Motor neuron (in vitro differentiated cells): ENCODE results near the gene PDE4D. TPM values are rescaled to one million over a fixed set of nuclear protein-coding genes. Genes with fewer than 3 reads are reported as not detected.
A peak's percentile ranks its signal among the peaks of the same experiment; 100 is the strongest.
"Not testable (repeated sequence)": the region's sequence is repeated elsewhere in the genome, so short reads cannot be mapped to it uniquely, and the experiment has no call there.

Experiments used
- ATAC-seq, 8 experiments: fragments of 200-7000 bp; cut with Tn5 transposase; replicated peaks in 6 of 8; 2 replicates each; pipeline ENCODE4 v1.8.0; 2021; ENCODE audit warnings: mild to moderate bottlenecking in 8 of 8, moderate library complexity in 8 of 8
- H3K27ac ChIP-seq, 2 donors: fragments of 250-450 bp; sonication (Bioruptor Pico); 2 replicates each; pipeline ENCODE4 v1.9.0; 2021; ENCODE audit warnings: antibody characterized with exemption in 2 of 2, mild to moderate bottlenecking in 2 of 2, moderate library complexity in 1 of 2
- H3K4me1 ChIP-seq, 2 donors: fragments of 250-450 bp; sonication (Bioruptor Pico); replicated peaks in 1 of 2; 2 replicates each; pipeline ENCODE4 v1.6.1; 2021; ENCODE audit warnings: antibody characterized with exemption in 2 of 2, mild to moderate bottlenecking in 2 of 2, moderate library complexity in 1 of 2
- H3K4me3 ChIP-seq, 5 donors: fragments of 250-450 bp; sonication (Bioruptor Pico); 2 replicates each; pipeline ENCODE4 v1.9.0; 2021; ENCODE audit warnings: antibody characterized with exemption in 5 of 5, mild to moderate bottlenecking in 5 of 5, moderate library complexity in 4 of 5
- WGBS, 10 experiments: fragments of 450-650 bp; shearing (Covaris generic); methylation state at CpG; one replicate each; pipeline ENCODE4 v1.0.0; 2022; 5-methylcytosine and 5-hydroxymethylcytosine counted together
- in situ Hi-C, 9 experiments: fragments of 400-800 bp; cut with MboI; loops; one replicate each; pipeline ENCODE4 v1.15.0; 2021; ENCODE audit warnings: low sequenced_read_pairs in 9 of 9, low pct_unique_long_range_greater_than_20kb in 2 of 9; ENCODE audit not compliant: unreplicated experiment in 9 of 9
- total RNA-seq, 8 experiments: library from RNA; unstranded; fragments of 300-600 nt; gene quantifications; 2 replicates each; pipeline versions ENCODE4 v1.2.3 to v1.2.4, GENCODE V29; 2022

The PDE4D gene
- total RNA-seq, 8 experiments from 2014 or later = 10.1 to 57.2 (median 23.7) TPM

- 50 to 100% (median 71%) methylated on average over 1 to 2 of the region's 2 CpGs; no CpG with 5 or more reads in 1 of the 10 experiments for WGBS, 10 experiments
- no peak for ATAC-seq
- Histone ChIP-seq H3K4me1 (peaks cover under 1 to 8% of the 10 kb centered on the region in 2 donors), H3K4me3 (no peak overlapping the region), H3K27ac (no peak overlapping the region)
- in situ Hi-C loops = no loop called here
Observed at GRCh38 chr5:59466271-59466670, 427.3 kb downstream of the PDE4D start.

GRCh38 chr5:59464969-59465368, 428.6 kb downstream of the PDE4D start:
- 75 to 100% (median 86%) methylated on average over 1 to 3 of the region's 3 CpGs; no CpG with 5 or more reads in 2 of the 10 experiments for WGBS, 10 experiments
- ATAC-seq = no peak
- Histone ChIP-seq H3K4me3 (no peak overlapping the region), H3K27ac (no peak overlapping the region), H3K4me1 (peaks cover 0 to 6% of the 10 kb centered on the region in 2 donors)
- in situ Hi-C loops = no loop called here

GRCh38 chr5:59463618-59464166, 429.8 kb downstream of the PDE4D start:
- ATAC-seq, in situ Hi-C loops, H3K27ac ChIP-seq, H3K4me3 ChIP-seq, H3K4me1 ChIP-seq: not testable (repeated sequence)
- WGBS, 10 experiments = 53 to 100% (median 80%) methylated on average over 1 to 2 of the region's 4 CpGs; no CpG with 5 or more reads in 3 of the 10 experiments

- in situ Hi-C loops = no loop called here
Observed at GRCh38 chr5:59462956-59463355, 430.6 kb downstream of the PDE4D start.

GRCh38 chr5:59460368-59461153, 433.0 kb downstream of the PDE4D start:
- ATAC-seq = peak in 1 of 8 experiments; percentile 30
- H3K27ac ChIP-seq = no peak overlapping the region
- H3K4me3 ChIP-seq = no peak overlapping the region
- WGBS, 10 experiments = 31 to 100% (median 73%) methylated on average over 1 to 4 of the region's 4 CpGs; no CpG with 5 or more reads in 1 of the 10 experiments
- in situ Hi-C loops = no loop called here
- H3K4me1 ChIP-seq = no peaks in the 10 kb centered on the region

More at GRCh38 chr5:59462956-59463355, 430.6 kb downstream of the PDE4D start:
- whole genome bisulfite sequencing, 10 experiments = 44 to 100% (median 83%) methylated on average over 1 of the region's 1 CpG
- Histone ChIP-seq H3K4me3 (no peak overlapping the region), H3K4me1 (peaks cover 0 to 4% of the 10 kb centered on the region in 2 donors), H3K27ac (no peak overlapping the region)
- ATAC-seq = no peak

- H3K4me3 ChIP-seq = no peak overlapping the region
- no peak overlapping the region for H3K27ac ChIP-seq
- no peaks in the 10 kb centered on the region for H3K4me1 ChIP-seq
- in situ Hi-C loops = no loop called here
- 48 to 94% (median 65%) methylated on average over 2 to 3 of the region's 3 CpGs for WGBS, 10 experiments
- ATAC-seq = no peak
Observed at GRCh38 chr5:59458966-59459729, 434.4 kb downstream of the PDE4D start.

- ATAC-seq = no peak
- Histone ChIP-seq H3K4me1 (no peaks in the 10 kb centered on the region), H3K27ac (no peak overlapping the region), H3K4me3 (no peak overlapping the region)
- WGBS, 10 experiments = 29 to 73% (median 57%) methylated on average over 1 to 4 of the region's 4 CpGs; no CpG with 5 or more reads in 1 of the 10 experiments
- in situ Hi-C loops = no loop called here
Observed at GRCh38 chr5:59458321-59458720, 435.2 kb downstream of the PDE4D start.

- WGBS, 10 experiments = 48 to 100% (median 80%) methylated on average over 1 to 3 of the region's 3 CpGs
- Histone ChIP-seq H3K4me1 (no peaks in the 10 kb centered on the region), H3K4me3 (no peak overlapping the region), H3K27ac (no peak overlapping the region)
- no peak for ATAC-seq
- in situ Hi-C loops = no loop called here
Observed at GRCh38 chr5:59449905-59450644, 443.5 kb downstream of the PDE4D start.

GRCh38 chr5:59446356-59446755, 447.2 kb downstream of the PDE4D start:
- no peak for ATAC-seq
- 82 to 100% (median 94%) methylated on average over 1 to 2 of the region's 2 CpGs; no CpG with 5 or more reads in 1 of the 10 experiments for whole genome bisulfite sequencing, 10 experiments
- in situ Hi-C loops = no loop called here

GRCh38 chr5:59445741-59446140, 447.8 kb downstream of the PDE4D start:
- peaks cover 0 to 7% of the 10 kb centered on the region in 2 donors for H3K4me1 ChIP-seq
- ATAC-seq = no peak
- WGBS, 10 experiments = 67 to 100% (median 100%) methylated on average over 1 of the region's 1 CpG; no CpG with 5 or more reads in 1 of the 10 experiments
- no peak overlapping the region for H3K27ac ChIP-seq
- H3K4me3 ChIP-seq = no peak overlapping the region
- in situ Hi-C loops = no loop called here

More at GRCh38 chr5:59446356-59446755, 447.2 kb downstream of the PDE4D start:
- Histone ChIP-seq H3K27ac (no peak overlapping the region), H3K4me1 (peaks cover 0 to 7% of the 10 kb centered on the region in 2 donors), H3K4me3 (no peak overlapping the region)

- Histone ChIP-seq H3K4me3 (no peak overlapping the region), H3K4me1 (peaks cover 0 to 7% of the 10 kb centered on the region in 2 donors), H3K27ac (no peak overlapping the region)
- 92 to 100% (median 100%) methylated on average over 1 to 3 of the region's 3 CpGs; no CpG with 5 or more reads in 2 of the 10 experiments for WGBS, 10 experiments
- in situ Hi-C loops = no loop called here
- peak in 2 of 8 experiments; percentile 16 to 92 for ATAC-seq
Observed at GRCh38 chr5:59439303-59439702, 454.2 kb downstream of the PDE4D start.

GRCh38 chr5:59437176-59437575, 456.4 kb downstream of the PDE4D start:
- Histone ChIP-seq H3K4me3 (no peak overlapping the region), H3K4me1 (no peaks in the 10 kb centered on the region), H3K27ac (no peak overlapping the region)
- WGBS, 10 experiments = 17 to 100% (median 73%) methylated on average over 1 to 2 of the region's 2 CpGs; no CpG with 5 or more reads in 2 of the 10 experiments
- ATAC-seq = no peak
- in situ Hi-C loops = no loop called here
